HepG2 (cell line): ENCODE results near the gene MAML1. TPM values are rescaled to one million over a fixed set of nuclear protein-coding genes. Genes with fewer than 3 reads are reported as not detected.

Experiments
- ZBTB1 ChIP-seq: sonication (generic); formaldehyde crosslinking; IDR thresholded peaks from 2 replicates; pipeline ENCODE4 v1.4.0; 2020; ENCODE audit warnings: missing genetic modification reagents, borderline replicate concordance
- ZNF318 ChIP-seq: sonication (generic); formaldehyde crosslinking; IDR thresholded peaks from 2 replicates; pipeline ENCODE4 v1.4.0; 2020; ENCODE audit warnings: mild to moderate bottlenecking, missing genetic modification reagents
- ZNF414 ChIP-seq: sonication (generic); formaldehyde crosslinking; IDR thresholded peaks from 2 replicates; pipeline ENCODE4 v1.5.0; 2020; ENCODE audit warnings: missing genetic modification reagents
- polyA plus RNA-seq, 8 experiments: library from polyadenylated mRNA; depleted of rRNA in 3 of 8; stranded (reverse) in 7 of 8; unstranded in 1 of 8; fragments of >200 nt; fragmentation: Illumina TruSeq in 4 of 8; extraction: Trizol in 4 of 8; gene quantifications; 2 replicates each; pipeline versions ENCODE4 v1.2.1 to v1.2.3, GENCODE V29; 2011 to 2016; ENCODE audit warnings: low read depth in 4 of 8, missing spikeins in 1 of 8, mixed read lengths in 1 of 8; ENCODE audit not compliant: insufficient read depth in 1 of 8
- total RNA-seq, 5 experiments: library from RNA; depleted of rRNA; stranded (reverse); fragments of >200 nt; fragmentation: Illumina TruSeq; extraction: Trizol; gene quantifications; 2 replicates each; pipeline ENCODE4 v1.2.3, GENCODE V29; 2016; ENCODE audit warnings: low read depth in 1 of 5

MAML1 gene
- total and polyA plus RNA-seq, 2 of the 13 experiments (the other 11 are each of a cell fraction or from before 2014, with no cell fraction given) = 10.0 to 10.8 TPM

DNA sequence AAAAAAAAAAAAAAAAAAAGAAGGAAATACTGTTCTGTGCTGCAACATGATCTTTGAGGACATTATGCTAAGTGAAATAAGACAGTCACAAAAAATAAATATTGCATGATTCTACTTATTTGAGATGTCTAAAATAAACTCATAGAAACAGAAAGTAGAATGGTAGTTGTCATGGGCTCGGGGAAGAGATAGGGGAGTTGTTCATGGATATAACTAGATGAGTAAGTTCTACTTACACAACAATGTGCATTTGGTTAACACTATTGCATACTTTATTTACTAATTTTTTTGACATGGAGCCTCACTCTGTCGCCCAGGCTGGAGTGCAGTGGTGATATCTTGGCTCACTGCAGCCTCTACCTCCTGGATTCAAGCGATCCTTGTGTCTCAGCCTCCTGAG, 15.2 kb downstream of the MAML1 start (continued):
- TF ChIP-seq ZNF318 (CRISPR knock-in tag) (no peak), ZBTB1 (CRISPR knock-in tag) (no peak), ZNF414 (CRISPR knock-in tag) (no peak)
